Upper lobe of left lung (tissue), 6 donors: ENCODE data around the gene JMJD1C. TPM values are rescaled to one million over a fixed set of nuclear protein-coding genes. Genes with fewer than 3 reads are reported as not detected.

Experiments used
- ATAC-seq, 2 donors: fragments of 200-7000 bp; cut with Tn5 transposase; one replicate each; pipeline ENCODE4 v1.9.1; 2022; ENCODE audit warnings: mild to moderate bottlenecking in 2 of 2, moderate library complexity in 2 of 2; ENCODE audit not compliant: low FRiP score in 2 of 2
- DNase-seq, 2 donors: peaks; one replicate each; pipeline ENCODE4 v3.0.0-alpha.2; 2019 to 2020
- H3K27ac ChIP-seq, 4 donors: fragments of 200-600 bp; sonication (generic); one replicate each; pipeline ENCODE4 v1.5.1; 2016 to 2019
- H3K27me3 ChIP-seq, 4 donors: fragments of 200-600 bp; sonication (generic); one replicate each; pipeline ENCODE4 v1.5.1; 2017 to 2019
- H3K36me3 ChIP-seq, 4 donors: fragments of 200-600 bp; sonication (generic); one replicate each; pipeline ENCODE4 v1.5.1; 2016 to 2019
- H3K4me1 ChIP-seq, 4 donors: fragments of 200-600 bp; sonication (generic); one replicate each; pipeline ENCODE4 v1.5.1; 2018 to 2019
- H3K4me3 ChIP-seq, 4 donors: fragments of 200-600 bp; sonication (generic); one replicate each; pipeline ENCODE4 v1.5.1; 2017 to 2019; ENCODE audit warnings: mild to moderate bottlenecking in 2 of 4, moderate library complexity in 1 of 4
- H3K9me3 ChIP-seq, 4 donors: fragments of 200-600 bp; sonication (generic); one replicate each; pipeline ENCODE4 v1.5.1; 2018 to 2019
- CTCF ChIP-seq, 6 experiments: fragments of 450-650 bp in 4 of 6; fragments of 200-600 bp in 2 of 6; sonication (generic) in 2 of 6; IDR thresholded peaks; one replicate each; pipeline ENCODE4 v1.5.1; 2016 to 2019; ENCODE audit warnings: antibody characterized with exemption in 6 of 6
- EP300 ChIP-seq, 4 donors: sonication (generic); formaldehyde crosslinking; IDR thresholded peaks; one replicate each; pipeline ENCODE4 v1.5.1; 2017; ENCODE audit warnings: antibody characterized with exemption in 4 of 4, control low read depth in 2 of 4
- POLR2A ChIP-seq, 4 donors: fragments of 450-650 bp; IDR thresholded peaks; one replicate each; pipeline ENCODE4 v1.5.1; 2016 to 2017; ENCODE audit warnings: antibody characterized with exemption in 4 of 4, mild to moderate bottlenecking in 2 of 4
- POLR2AphosphoS5 ChIP-seq, 2 donors: sonication (generic); formaldehyde crosslinking; IDR thresholded peaks; one replicate each; pipeline ENCODE4 v1.5.1; 2017; ENCODE audit warnings: antibody characterized with exemption in 2 of 2
- WGBS, 2 donors: methylation state at CpG; one replicate each; pipeline ENCODE4 v1.1.5; 2017 to 2018; 5-methylcytosine and 5-hydroxymethylcytosine counted together
- total RNA-seq, 6 donors: library from RNA; depleted of rRNA in 4 of 6; stranded (reverse); fragments of >200 nt in 4 of 6; gene quantifications; one replicate each; pipeline versions ENCODE4 v1.1.0 to v1.2.1, GENCODE V29; 2016 to 2021
- donor health status: DM: no; HTN: no; CAD: no; lungs with moderate emphysema.
- donor health status: DM: no; HTN: yes; CAD: no; lungs with severe emphysema.

The JMJD1C gene
- total RNA-seq, 6 donors from 2014 or later, result 80.2 to 130 (median 94.2) TPM

DNA sequence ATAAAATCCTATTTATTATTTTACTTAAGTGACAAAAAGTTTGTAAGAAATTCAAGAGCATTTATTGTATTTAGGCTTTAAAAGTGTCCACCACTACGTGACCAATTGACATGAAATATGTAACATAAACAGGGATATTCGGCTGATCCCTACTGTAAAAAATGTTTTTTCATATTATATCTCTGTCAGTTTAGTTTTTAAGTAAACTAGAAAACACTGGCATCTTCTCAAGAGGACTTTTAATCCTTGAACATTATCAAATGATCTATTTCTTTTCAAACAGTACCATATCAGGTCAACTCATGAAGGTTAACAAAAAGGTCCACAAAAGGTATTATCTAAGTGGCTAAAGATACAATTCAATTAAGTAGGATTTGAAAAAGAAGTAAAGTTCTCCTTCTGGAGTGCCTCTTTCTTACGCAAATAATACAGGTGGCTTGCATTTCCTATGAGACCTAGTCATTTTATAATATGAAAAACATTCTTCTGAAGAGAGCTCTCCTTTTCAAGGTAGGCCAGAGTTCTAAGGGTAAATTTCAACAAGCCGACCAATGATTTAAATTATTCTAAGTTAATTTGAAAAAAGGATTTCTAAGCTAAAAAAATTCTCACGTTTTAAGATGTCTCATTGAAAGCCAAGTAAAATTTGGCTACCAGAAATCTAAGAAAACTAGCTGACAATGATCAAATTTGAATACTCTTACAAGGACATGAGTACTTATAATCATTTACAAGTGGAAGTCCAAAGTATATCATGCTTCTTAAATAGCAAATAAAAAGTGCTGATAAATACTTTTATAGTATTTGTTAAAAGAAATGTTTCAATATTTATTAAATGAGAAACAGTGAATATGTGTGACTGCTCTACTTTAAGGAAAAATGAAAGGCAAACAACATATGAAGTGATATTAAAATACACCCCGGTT, 199.1 kb downstream of the JMJD1C start:
- Histone ChIP-seq H3K4me3 (peak overlapping the region; percentile 12 to 55 (median 52)), H3K9me3 (no peaks in the 10 kb centered on the region), H3K27ac (peak overlapping the region; percentile 88 to 95 (median 92)), H3K36me3 (no peaks in the 10 kb centered on the region), H3K27me3 (no peaks in the 10 kb centered on the region), H3K4me1 (peaks cover 19 to 36% (median 28%) of the 10 kb centered on the region in 4 donors)
- DNase-seq, result no peak
- 0% methylated on average over 6 of the region's 6 CpGs for WGBS, 2 donors
- TF ChIP-seq POLR2AphosphoS5 (IDR thresholded peaks at IDR 0.05) (no peak), POLR2A (IDR thresholded peaks at IDR 0.05) (no peak)
- no peak for ATAC-seq

GRCh38 chr10:63265683-63266235, 200.0 kb downstream of the JMJD1C start:
- H3K4me3 ChIP-seq, result peak overlapping the region; percentile 12 to 55 (median 52)
- no peak for TF ChIP-seq CTCF (IDR thresholded peaks at IDR 0.05)
- no peak for TF ChIP-seq POLR2A (IDR thresholded peaks at IDR 0.05)
- TF ChIP-seq EP300 (IDR thresholded peaks at IDR 0.05), result no peak
- TF ChIP-seq POLR2AphosphoS5 (IDR thresholded peaks at IDR 0.05), result no peak
- peak overlapping the region; percentile 88 to 95 (median 92) for H3K27ac ChIP-seq
- H3K36me3 ChIP-seq, result peaks cover 0 to 7% (median 0%) of the 10 kb centered on the region in 4 donors
- DNase-seq (no peak), ATAC-seq (no peak)
- H3K27me3 ChIP-seq, result no peaks in the 10 kb centered on the region
- H3K4me1 ChIP-seq, result peaks cover 28 to 44% (median 37%) of the 10 kb centered on the region in 4 donors
- WGBS, 2 donors, result 5% methylated on average over 2 of the region's 2 CpGs
- H3K9me3 ChIP-seq, result no peaks in the 10 kb centered on the region

- H3K36me3 ChIP-seq, result peaks cover 0 to 7% (median 0%) of the 10 kb centered on the region in 4 donors
- DNase-seq (no peak), ATAC-seq (peak in 1 of 2 donors; percentile 36)
- no peaks in the 10 kb centered on the region for H3K9me3 ChIP-seq
- peak overlapping the region; percentile 88 to 95 (median 92) for H3K27ac ChIP-seq
- H3K4me1 ChIP-seq, result peaks cover 32 to 47% (median 40%) of the 10 kb centered on the region in 4 donors
- H3K4me3 ChIP-seq, result peak overlapping the region; percentile 10 to 55 (median 52)
- TF ChIP-seq CTCF (IDR thresholded peaks at IDR 0.05), result no peak
- TF ChIP-seq POLR2A (IDR thresholded peaks at IDR 0.05), result peak in 1 of 4 donors; percentile 64
- peak in 1 of 2 donors; percentile 32 for TF ChIP-seq POLR2AphosphoS5 (IDR thresholded peaks at IDR 0.05)
- TF ChIP-seq EP300 (IDR thresholded peaks at IDR 0.05), result no peak
- 0 to 1% methylated on average over 5 of the region's 5 CpGs for WGBS, 2 donors
- no peaks in the 10 kb centered on the region for H3K27me3 ChIP-seq
These were observed 200.6 kb downstream of the JMJD1C start for GRCh38 chr10:63265222-63265617.

- ATAC-seq (no peak), DNase-seq (no peak)
- H3K4me3 ChIP-seq, result peak overlapping the region in 3 of 4 donors; percentile 49 to 55 (median 54)
- no peaks in the 10 kb centered on the region for H3K9me3 ChIP-seq
- TF ChIP-seq POLR2AphosphoS5 (IDR thresholded peaks at IDR 0.05), result no peak
- no peak for TF ChIP-seq EP300 (IDR thresholded peaks at IDR 0.05)
- no peak for TF ChIP-seq POLR2A (IDR thresholded peaks at IDR 0.05)
- TF ChIP-seq CTCF (IDR thresholded peaks at IDR 0.05), result no peak
- peak overlapping the region; percentile 88 to 95 (median 92) for H3K27ac ChIP-seq
- H3K36me3 ChIP-seq, result peaks cover 0 to 7% (median 0%) of the 10 kb centered on the region in 4 donors
- no peaks in the 10 kb centered on the region for H3K27me3 ChIP-seq
- peaks cover 37 to 52% (median 44%) of the 10 kb centered on the region in 4 donors for H3K4me1 ChIP-seq
These were observed 201.1 kb downstream of the JMJD1C start for GRCh38 chr10:63264617-63265221.
